Measurements from ENCODE around the gene EIF2S3B.

GRCh38 chr12:10528174-10528953 lies 22.7 kb downstream of the EIF2S3B start:
- TF ChIP-seq CTCF (IDR thresholded peaks at IDR 0.05; ENCODE audit: low read depth, low read length, missing input control) (no peak), REST (IDR thresholded peaks at IDR 0.05) (no peak), MAX (IDR thresholded peaks at IDR 0.05) (no peak), TAF1 (conservative IDR thresholded peaks at IDR 0.05) (no peak), EGR1 (IDR thresholded peaks at IDR 0.05; ENCODE audit: low read depth in 2 of 2) (no peak), RAD21 (IDR thresholded peaks at IDR 0.05) (no peak), NR2F2 (IDR thresholded peaks at IDR 0.05) (no peak), ZBTB33 (IDR thresholded peaks at IDR 0.05) (no peak), SP1 (IDR thresholded peaks at IDR 0.05) (no peak), RXRA (IDR thresholded peaks at IDR 0.05) (no peak), YY1 (IDR thresholded peaks at IDR 0.05) (no peak), ATF3 (IDR thresholded peaks at IDR 0.05) (no peak), JUND (IDR thresholded peaks at IDR 0.05) (no peak), FOXA2 (IDR thresholded peaks at IDR 0.05) (no peak)
